Coronary artery (tissue), 2 donors: Measurements from ENCODE around the gene MON1A.
"Not testable (repeated sequence)": the region's sequence is repeated elsewhere in the genome, so short reads cannot be mapped to it uniquely, and the experiment has no call there.

Experiments
- DNase-seq: peaks from one replicate; pipeline ENCODE4 v3.0.0-alpha.2; 2017; ENCODE audit warnings: low spot score
- H3K27ac ChIP-seq, 2 donors: fragments of 200-600 bp; sonication (generic); one replicate each; pipeline ENCODE4 v1.5.1; 2016 to 2019
- H3K4me3 ChIP-seq: fragments of 200-600 bp; sonication (generic); 2 replicates; pipeline ENCODE4 v1.5.1; 2016; ENCODE audit warnings: mild to moderate bottlenecking, moderate library complexity
- CTCF ChIP-seq: fragments of 200-600 bp; sonication (generic); IDR thresholded peaks from one replicate; pipeline ENCODE4 v1.5.1; 2019; ENCODE audit warnings: antibody characterized with exemption

The MON1A gene

GRCh38 chr3:49955636-49956035 lies 26.0 kb upstream of the MON1A start:
- no peak overlapping the region for H3K4me3 ChIP-seq
- TF ChIP-seq CTCF: no peak
- no peak for DNase-seq
- no peak overlapping the region for H3K27ac ChIP-seq

- H3K27ac ChIP-seq: no peak overlapping the region
- TF ChIP-seq CTCF: no peak
- no peak for DNase-seq
- no peak overlapping the region for H3K4me3 ChIP-seq
These were observed 23.3 kb upstream of the MON1A start for GRCh38 chr3:49952924-49953323.

- Histone ChIP-seq H3K27ac (no peak overlapping the region), H3K4me3 (no peak overlapping the region)
- no peak for DNase-seq
- TF ChIP-seq CTCF: no peak
These were observed 13.0 kb upstream of the MON1A start for GRCh38 chr3:49942651-49943050.

- TF ChIP-seq CTCF: no peak
- peak overlapping the region; percentile 90 to 93 for H3K27ac ChIP-seq
- DNase-seq: no peak
- peak overlapping the region; percentile 72 for H3K4me3 ChIP-seq
These were observed 11.1 kb upstream of the MON1A start for GRCh38 chr3:49940667-49941249.

GRCh38 chr3:49939858-49940666 lies 10.5 kb upstream of the MON1A start, which contains the start of gene RBM6:
Gene RBM6, plus strand, starts transcription at chr3:49940150. Its CDS starts 22,492 bp downstream, at chr3:49962642.
- peak within 1 kb of the TSS; percentile 72 for H3K4me3 ChIP-seq
- no peak for TF ChIP-seq CTCF
- H3K27ac ChIP-seq: peak within 1 kb of the TSS; percentile 90 to 93
- DNase-seq: peak; percentile 98

- no peak for TF ChIP-seq CTCF
- no peak overlapping the region for H3K27ac ChIP-seq
- DNase-seq: no peak
- H3K4me3 ChIP-seq: no peak overlapping the region
These were observed 7.5 kb upstream of the MON1A start for GRCh38 chr3:49937090-49937489.

GRCh38 chr3:49932281-49932680 lies 2.7 kb upstream of the MON1A start:
- H3K27ac ChIP-seq, H3K4me3 ChIP-seq, DNase-seq: not testable (repeated sequence)
